Measurements from ENCODE around the gene NR0B2. TPM values are rescaled to one million over a fixed set of nuclear protein-coding genes. Genes with fewer than 3 reads are reported as not detected.
A peak's percentile ranks its signal among the peaks of the same experiment; 100 is the strongest.
"Not testable (repeated sequence)": the region's sequence is repeated elsewhere in the genome, so short reads cannot be mapped to it uniquely, and the experiment has no call there.

The NR0B2 gene
- total RNA-seq, 2 experiments from 2014 or later, result not detected

- no peaks in the 10 kb centered on the region for H3K9me3 Mint-ChIP-seq (ENCODE audit: low read depth)
- CTCF ChIA-PET, result interaction anchor here (0.6 to 3.5 kb wide), 12 partner anchors 10 to 430 kb away, joined by 3 to 23 read pairs (median 4); partner anchors contain the start of genes GPN2 and NUDC
- peaks cover 34% of the 10 kb centered on the region for H3K4me1 Mint-ChIP-seq
- no peaks in the 10 kb centered on the region for H3K27me3 Mint-ChIP-seq
- H3K4me3 Mint-ChIP-seq, result peak within 1 kb of the TSS; percentile 86
- H3K36me3 Mint-ChIP-seq, result peaks cover 9% of the 10 kb centered on the region
- H3K27ac Mint-ChIP-seq, result peak within 1 kb of the TSS; percentile 98
- DNase-seq (peak; percentile 94), ATAC-seq (peak; percentile 95)
Measured at GRCh38 chr1:26900001-26900814, 13.6 kb downstream of the NR0B2 start, which contains the start of gene GPATCH3. Gene GPATCH3 (minus strand): TSS chr1:26900467. CDS start chr1:26900442, 25 bp downstream.

GRCh38 chr1:26897351-26897750 lies 16.4 kb downstream of the NR0B2 start:
- Mint-ChIP-seq H3K4me3 (no peak overlapping the region), H3K36me3 (peaks cover 27% of the 10 kb centered on the region), H3K27ac (no peak overlapping the region), H3K9me3 (ENCODE audit: low read depth) (no peaks in the 10 kb centered on the region), H3K4me1 (peaks cover 36% of the 10 kb centered on the region), H3K27me3 (no peaks in the 10 kb centered on the region)
- no peak for DNase-seq
- CTCF ChIA-PET, result interaction anchor here (1.5 kb wide), 1 partner anchor 10 kb away, joined by 7 read pairs; no protein-coding TSS in a partner anchor
- ATAC-seq, result no peak

- no peak for ATAC-seq
- CTCF ChIA-PET, result interaction anchor here (1.0 to 1.2 kb wide), 2 partner anchors 9 to 16 kb away, joined by 3 read pairs; no protein-coding TSS in a partner anchor
- H3K27ac Mint-ChIP-seq, result no peak overlapping the region
Measured at GRCh38 chr1:26894263-26894662, 19.5 kb downstream of the NR0B2 start.

GRCh38 chr1:26890467-26890796 lies 23.3 kb downstream of the NR0B2 start:
- H3K4me3 Mint-ChIP-seq, result peak overlapping the region; percentile 92
- peak overlapping the region; percentile 91 for H3K27ac Mint-ChIP-seq
- ATAC-seq (peak; percentile 52), DNase-seq (no peak)
- H3K9me3 Mint-ChIP-seq (ENCODE audit: low read depth), result no peaks in the 10 kb centered on the region
- CTCF ChIA-PET, result interaction anchor here (0.9 to 4.4 kb wide), 16 partner anchors 10 to 390 kb away, joined by 3 to 35 read pairs (median 4); partner anchors contain the start of genes GPATCH3, NUDC and PIGV
- no peaks in the 10 kb centered on the region for H3K27me3 Mint-ChIP-seq
- peaks cover 40% of the 10 kb centered on the region for H3K36me3 Mint-ChIP-seq
- H3K4me1 Mint-ChIP-seq, result peaks cover 30% of the 10 kb centered on the region

More at GRCh38 chr1:26894263-26894662, 19.5 kb downstream of the NR0B2 start:
- Mint-ChIP-seq H3K36me3 (peaks cover 33% of the 10 kb centered on the region), H3K9me3 (ENCODE audit: low read depth) (no peaks in the 10 kb centered on the region), H3K27me3 (no peaks in the 10 kb centered on the region), H3K4me3 (no peak overlapping the region), H3K4me1 (peaks cover 29% of the 10 kb centered on the region)
- DNase-seq, result no peak

- Mint-ChIP-seq H3K4me1 (peaks cover 32% of the 10 kb centered on the region), H3K36me3 (peaks cover 44% of the 10 kb centered on the region), H3K27me3 (no peaks in the 10 kb centered on the region), H3K9me3 (ENCODE audit: low read depth) (no peaks in the 10 kb centered on the region), H3K27ac (peak within 1 kb of the TSS; percentile 91), H3K4me3 (peak within 1 kb of the TSS; percentile 92)
- CTCF ChIA-PET, result interaction anchor here (0.9 to 4.4 kb wide), 17 partner anchors 11 to 390 kb away, joined by 3 to 35 read pairs (median 4); partner anchors contain the start of genes GPATCH3, NUDC and PIGV
- ATAC-seq (peak; percentile 98), DNase-seq (peak; percentile 88)
Measured at GRCh38 chr1:26889551-26890466, 24.0 kb downstream of the NR0B2 start, which contains the start of gene GPN2. Gene GPN2 (minus strand): TSS chr1:26890283. CDS start chr1:26890096, 187 bp downstream.

- Mint-ChIP-seq H3K9me3 (ENCODE audit: low read depth) (no peaks in the 10 kb centered on the region), H3K4me1 (peaks cover 30% of the 10 kb centered on the region), H3K27me3 (no peaks in the 10 kb centered on the region), H3K4me3 (peak overlapping the region; percentile 92), H3K27ac (no peak overlapping the region), H3K36me3 (peaks cover 42% of the 10 kb centered on the region)
- CTCF ChIA-PET, result interaction anchor here (0.8 to 4.4 kb wide), 10 partner anchors 8 to 97 kb away, joined by 3 to 35 read pairs (median 6); partner anchors contain the start of gene GPATCH3
- ATAC-seq (no peak), DNase-seq (no peak)
Measured at GRCh38 chr1:26888231-26888630, 25.5 kb downstream of the NR0B2 start.

GRCh38 chr1:26887125-26887524 lies 26.6 kb downstream of the NR0B2 start:
- H3K9me3 Mint-ChIP-seq (ENCODE audit: low read depth), result no peaks in the 10 kb centered on the region
- H3K4me1 Mint-ChIP-seq, result peaks cover 30% of the 10 kb centered on the region
- H3K36me3 Mint-ChIP-seq, result peaks cover 42% of the 10 kb centered on the region
- CTCF ChIA-PET, result interaction anchor here (0.7 to 4.4 kb wide), 19 partner anchors 9 to 308 kb away, joined by 3 to 35 read pairs (median 4); partner anchors contain the start of genes GPATCH3 and NUDC
- peak overlapping the region; percentile 42 for H3K27ac Mint-ChIP-seq
- H3K27me3 Mint-ChIP-seq, result no peaks in the 10 kb centered on the region
- peak; percentile 43 for DNase-seq
- peak overlapping the region; percentile 34 for H3K4me3 Mint-ChIP-seq
- ATAC-seq, result no peak

GRCh38 chr1:26882696-26883463 lies 30.9 kb downstream of the NR0B2 start:
- Mint-ChIP-seq H3K9me3 (ENCODE audit: low read depth) (no peaks in the 10 kb centered on the region), H3K27me3 (no peaks in the 10 kb centered on the region), H3K4me1 (peaks cover 6% of the 10 kb centered on the region), H3K4me3 (no peak overlapping the region), H3K36me3 (peaks cover 38% of the 10 kb centered on the region), H3K27ac (no peak overlapping the region)
- DNase-seq, result no peak
- CTCF ChIA-PET, result interaction anchor here (1.4 kb wide), 1 partner anchor 71 kb away, joined by 3 read pairs; no protein-coding TSS in a partner anchor
- ATAC-seq, result no peak

GRCh38 chr1:26881611-26882010 lies 32.2 kb downstream of the NR0B2 start:
- H3K36me3 Mint-ChIP-seq, result peaks cover 38% of the 10 kb centered on the region
- ATAC-seq; DNase-seq; H3K4me1 Mint-ChIP-seq; H3K27ac Mint-ChIP-seq; H3K27me3 Mint-ChIP-seq; H3K4me3 Mint-ChIP-seq; H3K9me3 Mint-ChIP-seq (ENCODE audit: low read depth): not testable (repeated sequence)
- CTCF ChIA-PET, result interaction anchor here (1.0 to 1.5 kb wide), 7 partner anchors 16 to 279 kb away, joined by 3 to 7 read pairs (median 3); no protein-coding TSS in a partner anchor

GRCh38 chr1:26879793-26880192 lies 34.0 kb downstream of the NR0B2 start:
- Mint-ChIP-seq H3K4me1 (peaks cover 6% of the 10 kb centered on the region), H3K27me3 (no peaks in the 10 kb centered on the region), H3K27ac (no peak overlapping the region), H3K9me3 (ENCODE audit: low read depth) (no peaks in the 10 kb centered on the region), H3K36me3 (peaks cover 34% of the 10 kb centered on the region), H3K4me3 (no peak overlapping the region)
- DNase-seq, result no peak
- ATAC-seq, result no peak
- CTCF ChIA-PET, result interaction anchor here (1.7 to 3.9 kb wide), 4 partner anchors 9 to 281 kb away, joined by 5 to 35 read pairs (median 13); partner anchors contain the start of gene GPN2

GRCh38 chr1:26877326-26877725 lies 36.4 kb downstream of the NR0B2 start:
- Mint-ChIP-seq H3K9me3 (ENCODE audit: low read depth) (no peaks in the 10 kb centered on the region), H3K4me3 (no peak overlapping the region), H3K27ac (no peak overlapping the region), H3K4me1 (peaks cover 6% of the 10 kb centered on the region), H3K27me3 (no peaks in the 10 kb centered on the region), H3K36me3 (peaks cover 16% of the 10 kb centered on the region)
- DNase-seq (no peak), ATAC-seq (no peak)
- CTCF ChIA-PET, result interaction anchor here (0.7 to 3.9 kb wide), 12 partner anchors 10 to 377 kb away, joined by 3 to 35 read pairs (median 8); partner anchors contain the start of genes GPN2 and PIGV

GRCh38 chr1:26874896-26875295 lies 38.9 kb downstream of the NR0B2 start:
- peaks cover 6% of the 10 kb centered on the region for H3K4me1 Mint-ChIP-seq
- CTCF ChIA-PET, result interaction anchor here (0.6 kb wide), 1 partner anchor 694 kb away, joined by 3 read pairs; no protein-coding TSS in a partner anchor
- peaks cover 12% of the 10 kb centered on the region for H3K36me3 Mint-ChIP-seq
- ATAC-seq (no peak), DNase-seq (no peak)
- no peaks in the 10 kb centered on the region for H3K9me3 Mint-ChIP-seq (ENCODE audit: low read depth)
- peak overlapping the region; percentile 24 for H3K27ac Mint-ChIP-seq
- no peak overlapping the region for H3K4me3 Mint-ChIP-seq
- H3K27me3 Mint-ChIP-seq, result no peaks in the 10 kb centered on the region

Data from activated CD8-positive, alpha-beta memory T cell treated with anti-CD3 and anti-CD28 coated beads, Interleukin-2, amount 10 ng/mL, durations not matched to agents 7 days and 5 days (primary cell).